Transverse colon (tissue), 4 donors: ENCODE results near the gene AKAP6. TPM values are rescaled to one million over a fixed set of nuclear protein-coding genes. Genes with fewer than 3 reads are reported as not detected.

Experiments used
- DNase-seq: peaks from one replicate; pipeline ENCODE4 v3.0.0-alpha.2; 2019
- H3K27ac ChIP-seq, 4 donors: fragments of 200-600 bp; sonication (generic); 2 replicates each; pipeline ENCODE4 v1.5.1; 2016 to 2018; ENCODE audit warnings: inconsistent platforms in 4 of 4
- H3K27me3 ChIP-seq: fragments of 200-600 bp; sonication (generic); 2 replicates; pipeline ENCODE4 v1.5.1; 2017; ENCODE audit warnings: inconsistent platforms
- H3K36me3 ChIP-seq, 4 donors: fragments of 200-600 bp; sonication (generic); 2 replicates each; pipeline ENCODE4 v1.5.1; 2017 to 2019; ENCODE audit warnings: inconsistent platforms in 4 of 4
- H3K4me1 ChIP-seq, 4 donors: fragments of 200-600 bp; sonication (generic); 2 replicates each; pipeline ENCODE4 v1.5.1; 2017 to 2020; ENCODE audit warnings: inconsistent platforms in 4 of 4
- H3K4me3 ChIP-seq, 4 donors: fragments of 200-600 bp; sonication (generic); 1 replicate in 1 of 4; 2 replicates in 3 of 4; pipeline versions ENCODE4 v1.5.1 to v1.6.1; 2017 to 2019; ENCODE audit warnings: inconsistent platforms in 4 of 4
- H3K9me3 ChIP-seq, 2 donors: fragments of 200-600 bp; sonication (generic); 2 replicates each; pipeline ENCODE4 v1.5.1; 2017 to 2019; ENCODE audit warnings: inconsistent platforms in 2 of 2
- CTCF ChIP-seq, 5 experiments: fragments of 200-600 bp in 3 of 5; fragments of 450-650 bp in 2 of 5; sonication (generic) in 3 of 5; IDR thresholded peaks; 1 replicate in 2 of 5; 2 replicates in 3 of 5; pipeline ENCODE4 v1.5.1; 2016 to 2017; ENCODE audit warnings: antibody characterized with exemption in 5 of 5, inconsistent platforms in 3 of 5, mild to moderate bottlenecking in 2 of 5, moderate library complexity in 1 of 5
- EP300 ChIP-seq: sonication (generic); formaldehyde crosslinking; IDR thresholded peaks from one replicate; pipeline ENCODE4 v1.6.1; 2017; ENCODE audit warnings: antibody characterized with exemption, low read depth
- POLR2A ChIP-seq: fragments of 450-650 bp; IDR thresholded peaks from one replicate; pipeline ENCODE4 v1.6.1; 2016; ENCODE audit warnings: antibody characterized with exemption, mild to moderate bottlenecking, moderate library complexity
- POLR2AphosphoS5 ChIP-seq, 3 donors: sonication (generic); formaldehyde crosslinking; IDR thresholded peaks; one replicate each; pipeline ENCODE4 v1.6.1; 2016; ENCODE audit warnings: antibody characterized with exemption in 3 of 3
- WGBS, 2 donors: methylation state at CpG; one replicate each; pipeline ENCODE4 v1.1.5; 2018; ENCODE audit warnings: low coverage in 1 of 2; 5-methylcytosine and 5-hydroxymethylcytosine counted together
- in situ Hi-C, 4 donors: fragments of 200-750 bp; cut with MboI; loops; one replicate each; pipeline versions ENCODE4 v1.15.0 to v1.15.1; 2017; ENCODE audit warnings: low sequenced_read_pairs in 3 of 4, low pct_ligation_motif_present in 1 of 4, low pct_unique_long_range_greater_than_20kb in 1 of 4
- intact Hi-C: fragments of 100-400 bp; cut with DNase I; formaldehyde crosslinking; loops from one replicate; pipeline ENCODE4 v1.15.1; 2023; ENCODE audit warnings: low total_unique reads
- total RNA-seq, 4 donors: library from RNA; depleted of rRNA; stranded (reverse); fragments of >200 nt; gene quantifications; one replicate each; pipeline ENCODE4 v1.1.0, GENCODE V29; 2016

Gene AKAP6
- total RNA-seq, 4 donors from 2014 or later = 6.3 to 16.7 (median 9.7) TPM

DNA sequence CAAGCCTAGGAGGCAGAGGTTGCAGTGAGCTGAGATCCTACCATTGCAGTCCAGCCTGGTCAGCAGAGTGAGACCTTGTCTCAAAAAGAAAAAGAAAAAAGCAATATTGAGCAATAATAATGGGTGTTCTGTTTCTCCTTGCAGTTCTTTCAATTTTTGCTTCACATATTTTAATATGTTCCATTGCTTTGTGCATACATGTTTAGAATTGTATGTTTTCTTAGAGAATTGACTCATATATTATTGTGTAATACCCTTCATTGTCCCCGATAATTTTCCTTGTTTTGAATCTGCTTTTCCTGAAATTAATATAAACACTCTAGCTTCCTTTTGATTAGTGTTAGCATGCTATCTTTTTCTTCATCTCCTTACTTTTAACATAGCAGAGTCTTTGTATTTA lies 471.2 kb downstream of the AKAP6 start:
- Histone ChIP-seq H3K4me1 (no peaks in the 10 kb centered on the region), H3K27ac (no peak overlapping the region), H3K36me3 (no peaks in the 10 kb centered on the region), H3K9me3 (peaks cover 14 to 17% of the 10 kb centered on the region in 2 donors), H3K27me3 (no peaks in the 10 kb centered on the region), H3K4me3 (no peak overlapping the region)
- TF ChIP-seq CTCF (IDR thresholded peaks at IDR 0.05) (no peak), POLR2A (no peak), EP300 (no peak), POLR2AphosphoS5 (IDR thresholded peaks at IDR 0.05) (no peak)
- WGBS, 2 donors = 77 to 92% methylated on average over 1 of the region's 1 CpG
- no peak for DNase-seq
- intact Hi-C loops (no loop called here), in situ Hi-C loops (no loop called here)

- Histone ChIP-seq H3K36me3 (no peaks in the 10 kb centered on the region), H3K4me1 (no peaks in the 10 kb centered on the region), H3K27me3 (no peaks in the 10 kb centered on the region), H3K9me3 (peaks cover 14 to 15% of the 10 kb centered on the region in 2 donors), H3K4me3 (no peak overlapping the region), H3K27ac (no peak overlapping the region)
- TF ChIP-seq POLR2A (no peak), POLR2AphosphoS5 (IDR thresholded peaks at IDR 0.05) (no peak), CTCF (IDR thresholded peaks at IDR 0.05) (no peak), EP300 (no peak)
- DNase-seq = no peak
- WGBS, 2 donors = 79 to 85% methylated on average over 1 of the region's 1 CpG
- in situ Hi-C loops (no loop called here), intact Hi-C loops (no loop called here)
These were observed 473.2 kb downstream of the AKAP6 start for GRCh38 chr14:32802295-32802694.

GRCh38 chr14:32805979-32806378 lies 476.9 kb downstream of the AKAP6 start:
- peaks cover 11 to 14% of the 10 kb centered on the region in 2 donors for H3K9me3 ChIP-seq
- no peak for TF ChIP-seq POLR2AphosphoS5 (IDR thresholded peaks at IDR 0.05)
- TF ChIP-seq CTCF (IDR thresholded peaks at IDR 0.05) = no peak
- no peak for TF ChIP-seq POLR2A
- TF ChIP-seq EP300 = no peak
- no peak overlapping the region for H3K27ac ChIP-seq
- no peaks in the 10 kb centered on the region for H3K36me3 ChIP-seq
- intact Hi-C loops (no loop called here), in situ Hi-C loops (no loop called here)
- WGBS, 2 donors = 64% methylated on average over 2 of the region's 2 CpGs; no CpG with 5 or more reads in 1 of the 2 donors
- DNase-seq = no peak
- H3K4me3 ChIP-seq = no peak overlapping the region
- H3K4me1 ChIP-seq = peaks cover 0 to 17% (median 6%) of the 10 kb centered on the region in 4 donors
- H3K27me3 ChIP-seq = no peaks in the 10 kb centered on the region

DNA sequence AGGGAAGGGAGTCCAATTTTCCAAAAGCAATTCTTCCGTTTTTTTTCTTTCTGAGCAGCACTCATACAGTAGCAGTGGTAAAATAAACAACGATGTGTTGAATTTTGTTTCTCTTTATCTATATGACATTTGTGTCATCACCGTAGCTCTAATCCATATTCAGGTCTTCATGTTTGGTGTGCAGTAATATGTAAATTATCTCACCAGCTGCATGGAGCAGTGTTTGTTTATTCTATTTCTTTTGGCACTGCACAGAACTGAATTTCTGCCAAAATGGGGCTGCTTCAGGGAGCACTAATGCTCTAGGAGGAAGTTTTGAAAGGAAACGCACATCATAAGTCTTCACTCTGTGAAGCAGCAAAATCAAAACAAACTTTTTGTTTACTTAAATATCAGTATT lies 479.5 kb downstream of the AKAP6 start:
- H3K4me1 ChIP-seq = peaks cover 0 to 17% (median 6%) of the 10 kb centered on the region in 4 donors
- no peaks in the 10 kb centered on the region for H3K36me3 ChIP-seq
- H3K27me3 ChIP-seq = no peaks in the 10 kb centered on the region
- intact Hi-C loops = no loop called here
- WGBS, 2 donors = 15 to 16% methylated on average over 4 of the region's 4 CpGs
- peak overlapping the region in 2 of 4 donors; percentile 7 to 24 for H3K4me3 ChIP-seq
- peaks cover 0 to under 1% of the 10 kb centered on the region in 2 donors for H3K9me3 ChIP-seq
- peak overlapping the region in 1 of 4 donors; percentile 24 for H3K27ac ChIP-seq
- in situ Hi-C loops = no loop called here
- no peak for DNase-seq
- no peak for TF ChIP-seq POLR2AphosphoS5 (IDR thresholded peaks at IDR 0.05)
- no peak for TF ChIP-seq POLR2A
- TF ChIP-seq EP300 = no peak
- TF ChIP-seq CTCF (IDR thresholded peaks at IDR 0.05) = no peak
